Measurements from ENCODE around the gene MORC2.

- TF ChIP-seq CTCF (IDR thresholded peaks at IDR 0.05), result no peak
- no peak for TF ChIP-seq POLR2A (IDR thresholded peaks at IDR 0.05)
Observed at GRCh38 chr22:30883586-30884145, 84.9 kb downstream of the MORC2 start.
